ENCODE results near the gene HLA-DQB2. TPM values are rescaled to one million over a fixed set of nuclear protein-coding genes. Genes with fewer than 3 reads are reported as not detected.
"Not testable (repeated sequence)": the region's sequence is repeated elsewhere in the genome, so short reads cannot be mapped to it uniquely, and the experiment has no call there.

HLA-DQB2 gene
- total RNA-seq, 3 donors from 2014 or later, result 1.1 TPM; not detected in 2

DNA sequence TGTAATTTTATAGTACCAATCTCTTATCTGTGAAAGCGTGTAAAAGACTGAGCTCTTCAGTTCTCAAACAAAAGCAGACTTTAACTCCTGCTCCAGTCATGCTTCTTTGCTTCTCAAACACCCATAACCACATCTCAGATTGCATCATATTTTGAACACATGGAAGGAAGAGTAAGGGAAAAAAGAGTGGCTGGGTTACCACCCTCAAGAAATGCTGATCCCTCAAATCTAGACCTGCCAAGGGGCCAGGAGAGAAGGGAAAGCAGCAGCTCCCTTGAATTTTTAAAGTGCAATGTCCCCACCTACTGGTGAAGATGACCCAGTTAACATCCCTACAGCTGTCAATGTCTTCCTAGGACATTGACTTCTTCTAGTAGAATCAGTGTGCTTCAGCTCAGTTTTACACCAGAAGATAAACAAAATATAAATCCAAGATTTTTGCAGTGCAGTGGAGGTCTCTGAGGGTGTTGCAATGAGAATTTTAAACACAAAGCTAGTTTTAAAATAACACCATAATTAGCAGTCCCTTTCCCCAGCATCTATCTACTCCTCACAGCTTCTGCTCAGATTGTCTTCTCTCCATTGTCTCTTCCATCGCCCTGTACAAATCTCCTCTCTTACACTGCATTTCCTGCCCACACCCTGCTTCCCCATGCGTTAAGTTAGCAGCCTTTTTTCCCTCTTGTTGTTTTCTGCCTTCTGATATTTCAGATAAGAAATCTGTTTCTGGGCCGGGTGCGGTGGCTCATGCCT lies 22.6 kb upstream of the HLA-DQB2 start:
- intact Hi-C loops (cut with DNase I, micrococcal nuclease), result loop anchor here in 1 of 2 donors (10.0 kb wide), 1 partner anchor 371 kb away; no protein-coding TSS in a partner anchor
- ATAC-seq, result peak; percentile 85
- Histone ChIP-seq H3K4me1 (ENCODE audit: low read depth) (no peaks in the 10 kb centered on the region), H3K4me3 (no peak overlapping the region), H3K9me3 (no peaks in the 10 kb centered on the region), H3K36me3 (ENCODE audit: low read depth) (no peaks in the 10 kb centered on the region)
- peak; percentile 36 for TF ChIP-seq CTCF (IDR thresholded peaks at IDR 0.05)
- peak in 1 of 3 donors; percentile 71 for DNase-seq

DNA sequence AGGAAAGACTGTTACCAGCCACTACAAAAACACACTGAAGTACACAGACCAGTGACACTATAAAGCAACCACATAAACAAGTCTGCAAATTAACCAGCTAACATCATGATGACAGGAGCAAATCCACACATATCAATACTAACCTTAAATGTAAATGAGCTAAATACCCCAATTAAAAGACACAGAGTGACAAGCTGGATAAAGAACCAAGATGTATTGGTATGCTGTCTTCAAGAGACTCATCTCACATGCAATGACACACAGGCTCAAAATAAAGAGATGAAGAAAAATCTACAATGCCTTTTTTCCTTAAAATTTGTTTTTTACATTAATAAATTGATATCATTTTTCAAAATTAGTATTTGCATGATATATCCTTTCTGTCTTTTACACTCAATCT lies 19.6 kb upstream of the HLA-DQB2 start:
- H3K9me3 ChIP-seq; H3K36me3 ChIP-seq (ENCODE audit: low read depth); H3K4me3 ChIP-seq; DNase-seq; H3K4me1 ChIP-seq (ENCODE audit: low read depth); ATAC-seq: not testable (repeated sequence)
- intact Hi-C loops (cut with DNase I, micrococcal nuclease), result loop anchor here in 1 of 2 donors (10.0 kb wide), 1 partner anchor 368 kb away; no protein-coding TSS in a partner anchor

DNA sequence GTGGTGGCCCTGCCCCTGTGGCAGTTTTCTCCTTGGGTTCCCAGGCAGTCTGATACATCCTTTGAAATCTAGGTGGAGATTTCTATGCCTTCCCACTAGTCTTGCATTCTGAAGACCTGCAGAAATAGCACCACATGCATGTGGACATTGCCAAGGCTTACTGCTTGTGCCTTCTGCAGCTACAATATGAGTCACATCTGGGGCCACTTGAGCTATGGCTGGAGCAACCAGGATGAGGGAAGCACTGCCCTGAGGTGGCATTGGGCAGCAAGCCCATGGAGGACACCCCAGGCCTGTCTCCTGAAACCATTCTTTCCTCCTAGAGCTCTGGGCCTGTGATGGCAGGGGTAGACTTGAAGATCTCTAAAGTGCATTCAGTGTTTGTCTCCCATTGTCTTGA lies 15.7 kb upstream of the HLA-DQB2 start:
- no peaks in the 10 kb centered on the region for H3K4me1 ChIP-seq (ENCODE audit: low read depth)
- DNase-seq (no peak), ATAC-seq (no peak)
- TF ChIP-seq CTCF (IDR thresholded peaks at IDR 0.05), result no peak
- intact Hi-C loops (cut with DNase I, micrococcal nuclease), result no loop called here
- H3K4me3 ChIP-seq, result no peak overlapping the region
- no peaks in the 10 kb centered on the region for H3K36me3 ChIP-seq (ENCODE audit: low read depth)
- no peaks in the 10 kb centered on the region for H3K9me3 ChIP-seq

GRCh38 chr6:32775071-32775470 lies 11.7 kb upstream of the HLA-DQB2 start:
- H3K4me3 ChIP-seq, result no peak overlapping the region
- no peaks in the 10 kb centered on the region for H3K36me3 ChIP-seq (ENCODE audit: low read depth)
- TF ChIP-seq CTCF (IDR thresholded peaks at IDR 0.05), result no peak
- ATAC-seq (no peak), DNase-seq (no peak)
- H3K9me3 ChIP-seq, result no peaks in the 10 kb centered on the region
- intact Hi-C loops (cut with DNase I, micrococcal nuclease), result no loop called here
- no peaks in the 10 kb centered on the region for H3K4me1 ChIP-seq (ENCODE audit: low read depth)

DNA sequence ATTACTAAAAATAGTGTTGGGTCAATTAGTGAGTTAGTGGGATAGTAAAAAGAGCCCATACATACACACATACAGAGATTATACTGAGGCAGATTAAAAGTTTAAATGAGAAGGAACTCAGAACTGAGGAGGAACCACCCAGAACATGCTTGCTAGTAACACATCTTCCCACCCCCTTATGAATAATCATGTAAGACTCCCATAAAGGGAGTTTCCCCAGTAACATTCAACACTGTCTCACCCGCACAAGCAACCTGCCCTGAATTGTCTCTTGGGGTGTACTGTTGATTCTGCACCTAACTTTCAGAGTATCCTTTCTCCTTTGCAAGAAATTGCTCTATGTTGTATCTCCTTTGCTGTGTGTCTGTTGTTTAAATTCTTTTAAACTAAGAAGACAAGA lies 11.1 kb upstream of the HLA-DQB2 start:
- DNase-seq (no peak), ATAC-seq (peak; percentile 37)
- intact Hi-C loops (cut with DNase I, micrococcal nuclease), result no loop called here

More for the DNA sequence above, 11.1 kb upstream of the HLA-DQB2 start:
- no peaks in the 10 kb centered on the region for H3K36me3 ChIP-seq (ENCODE audit: low read depth)
- H3K9me3 ChIP-seq, result no peaks in the 10 kb centered on the region
- no peaks in the 10 kb centered on the region for H3K4me1 ChIP-seq (ENCODE audit: low read depth)
- TF ChIP-seq CTCF (IDR thresholded peaks at IDR 0.05), result no peak
- no peak overlapping the region for H3K4me3 ChIP-seq

Measured in mucosa of descending colon (tissue), 3 donors.